Neural cell (in vitro differentiated cells): ENCODE measurements around the gene MYLIP. TPM values are rescaled to one million over a fixed set of nuclear protein-coding genes. Genes with fewer than 3 reads are reported as not detected.

Experiments
- polyA plus RNA-seq: library from polyadenylated mRNA; depleted of rRNA; stranded (reverse); fragments of >200 nt; gene quantifications from 2 replicates; pipeline ENCODE4 v1.2.3, GENCODE V29; 2014
- small RNA-seq, 3 experiments: library from RNA; depleted of rRNA; stranded (forward); fragments of <200 nt; gene quantifications; one replicate each; pipeline ENCODE3, GENCODE V24; 2012

The MYLIP gene
- polyA plus RNA-seq, 1 donor from 2014 or later, result 8.1 TPM

Small RNAs within 50 kb of the gene (small RNA-seq; reads per million reads assigned to genes)
- gene MIR4639, result 0.16 to 1.0 (median 0.58) reads per million in 3 experiments

Other genes with a start within 250 kb of the MYLIP start
- 1.6 TPM in 1 of 2 replicates, not detected in the other for gene GMPR, start 109.5 kb downstream of the MYLIP start, polyA plus RNA-seq